ENCODE results near the gene JAKMIP1. TPM values are rescaled to one million over a fixed set of nuclear protein-coding genes. Genes with fewer than 3 reads are reported as not detected.
"Not testable (repeated sequence)": the region's sequence is repeated elsewhere in the genome, so short reads cannot be mapped to it uniquely, and the experiment has no call there.

Gene JAKMIP1
- total RNA-seq, 1 donor from 2014 or later = 0.29 TPM

DNA sequence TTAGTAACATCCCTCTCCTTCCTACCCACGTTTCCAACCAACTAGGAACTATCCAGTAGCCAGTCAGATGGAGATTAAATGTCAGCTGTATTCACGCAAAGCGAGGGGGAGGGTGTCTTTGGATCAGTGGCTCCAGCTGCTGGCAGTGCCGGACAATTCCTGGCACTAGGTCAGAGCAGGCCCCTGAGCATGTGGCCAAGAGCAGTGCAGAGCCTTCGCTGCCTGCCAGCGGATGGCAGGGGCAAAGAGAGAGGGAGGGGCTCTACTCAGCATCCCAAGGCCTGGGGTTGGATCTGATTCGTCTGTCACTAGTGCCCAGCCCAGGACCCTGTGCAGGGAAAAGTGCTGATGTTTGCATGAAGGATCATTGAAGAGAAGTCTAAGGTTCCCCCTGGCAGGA is 28.7 kb upstream of the JAKMIP1 start:
- no peak for DNase-seq (ENCODE audit: low spot score)

DNA sequence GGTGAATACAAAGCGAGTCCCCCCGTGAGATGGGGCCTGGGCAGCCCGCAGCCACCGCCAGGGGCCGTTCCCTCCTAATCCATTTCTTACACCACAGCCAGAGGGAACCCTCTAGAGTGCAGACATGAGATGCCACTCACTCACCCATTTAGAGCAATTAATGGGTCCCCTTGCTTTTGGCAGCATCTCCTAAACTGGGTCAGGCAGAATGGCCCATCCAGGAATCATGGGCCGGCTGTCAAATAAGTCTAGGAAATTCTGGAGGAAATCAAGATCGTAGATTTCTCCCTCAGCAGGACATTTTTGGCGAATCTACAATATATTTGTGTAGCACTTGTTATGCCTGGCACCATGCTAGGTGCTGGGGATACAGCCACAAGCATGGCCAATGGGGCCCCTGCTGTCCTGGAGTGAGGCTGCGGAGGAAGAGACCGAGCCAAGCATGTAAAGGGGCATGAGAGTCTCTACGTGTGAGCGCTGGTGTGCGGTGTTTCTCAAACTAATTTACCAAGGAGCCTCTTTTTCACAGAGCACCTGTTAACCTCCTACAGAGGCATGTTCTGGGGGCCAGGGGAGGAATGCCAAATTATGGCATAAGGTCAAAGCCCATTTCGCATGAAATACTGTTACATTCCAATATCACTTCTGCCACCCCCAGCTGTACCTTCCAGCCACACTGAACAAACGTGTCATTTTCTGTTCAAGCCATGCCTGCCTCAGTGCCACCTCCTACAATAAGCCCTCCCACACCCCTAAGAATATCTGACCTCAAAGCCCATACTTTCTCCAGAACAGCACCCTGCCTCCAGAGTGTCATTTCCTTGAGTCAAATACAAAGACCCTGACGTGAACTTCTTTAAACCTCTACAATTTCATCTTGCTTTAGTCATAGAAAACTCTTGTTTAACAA is 28.1 kb upstream of the JAKMIP1 start:
- DNase-seq (ENCODE audit: low spot score) = no peak

DNA sequence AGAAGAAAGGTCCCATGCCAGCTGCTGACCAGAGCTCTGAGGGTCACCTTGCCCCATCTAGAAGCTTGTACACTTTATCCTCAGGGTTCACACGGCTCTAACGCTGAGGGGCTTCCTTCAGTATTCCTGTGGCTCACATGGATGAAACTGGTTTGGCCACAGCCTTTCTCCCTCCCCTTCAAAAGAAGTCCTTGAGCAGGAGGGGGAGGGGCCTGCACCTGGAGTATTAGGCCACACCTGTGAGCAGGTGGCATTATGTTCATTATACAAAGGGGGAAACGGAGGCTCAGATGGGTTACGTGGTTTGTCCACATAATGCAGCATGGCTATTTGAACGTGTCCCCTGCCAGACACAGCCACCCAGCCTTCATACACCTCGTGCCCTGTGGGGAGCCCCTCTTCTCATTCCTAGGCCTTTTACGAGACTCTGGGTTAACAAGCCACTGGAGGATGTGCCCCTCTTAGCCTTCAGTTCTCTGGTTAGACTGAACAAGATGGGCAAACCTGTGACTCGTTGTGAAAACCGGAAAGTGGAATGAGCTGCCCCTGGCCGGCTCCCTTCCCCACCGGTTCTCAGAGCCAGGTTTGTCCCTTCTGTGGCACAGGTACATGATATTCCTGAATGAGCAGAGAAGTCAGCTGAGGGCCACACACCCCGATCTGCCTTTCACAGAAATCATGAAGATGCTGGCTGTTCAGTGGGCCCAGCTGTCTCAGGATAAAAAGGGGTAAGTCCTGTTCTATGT is 27.2 kb upstream of the JAKMIP1 start:
- no peak for DNase-seq (ENCODE audit: low spot score)

DNA sequence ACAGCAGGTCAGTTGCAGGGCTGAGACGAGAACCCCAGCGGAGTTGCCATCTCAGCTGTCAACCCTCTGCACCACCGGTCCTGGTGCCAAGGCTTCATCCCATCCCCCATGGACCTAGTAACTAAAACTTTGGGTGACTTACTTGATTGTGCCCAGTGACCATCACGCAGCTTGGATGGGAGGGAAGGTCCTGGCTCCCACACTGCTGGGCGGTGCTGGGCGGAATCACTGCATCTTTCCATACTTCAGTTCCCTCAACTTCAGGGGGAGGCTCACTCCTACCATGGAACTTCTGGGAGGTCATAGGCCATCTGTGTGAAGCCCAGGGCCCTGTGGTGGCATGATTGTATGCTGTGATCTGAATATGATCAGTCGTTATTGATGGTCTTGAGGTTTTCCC is 26.2 kb upstream of the JAKMIP1 start:
- DNase-seq (ENCODE audit: low spot score) = no peak

DNA sequence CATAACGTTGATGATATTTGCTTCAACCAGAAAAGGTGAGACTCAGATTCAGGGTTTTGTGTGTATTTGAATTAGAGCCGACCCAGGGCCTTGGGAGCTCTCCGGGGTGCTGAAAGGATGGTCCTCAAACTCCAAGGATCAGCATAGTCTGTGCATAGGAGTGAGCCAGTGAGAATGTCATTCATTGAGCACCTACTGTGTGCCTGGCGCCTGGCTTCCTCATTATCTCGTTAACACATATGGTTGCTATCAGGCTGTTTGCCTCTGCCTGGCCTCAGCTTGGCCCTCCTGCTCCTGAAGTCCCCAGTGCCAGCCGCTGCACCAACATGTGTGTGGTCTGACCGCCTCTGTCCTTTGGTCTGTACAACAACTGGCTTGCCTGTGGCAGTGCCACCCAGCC is 25.1 kb upstream of the JAKMIP1 start:
- DNase-seq (ENCODE audit: low spot score) = no peak

DNA sequence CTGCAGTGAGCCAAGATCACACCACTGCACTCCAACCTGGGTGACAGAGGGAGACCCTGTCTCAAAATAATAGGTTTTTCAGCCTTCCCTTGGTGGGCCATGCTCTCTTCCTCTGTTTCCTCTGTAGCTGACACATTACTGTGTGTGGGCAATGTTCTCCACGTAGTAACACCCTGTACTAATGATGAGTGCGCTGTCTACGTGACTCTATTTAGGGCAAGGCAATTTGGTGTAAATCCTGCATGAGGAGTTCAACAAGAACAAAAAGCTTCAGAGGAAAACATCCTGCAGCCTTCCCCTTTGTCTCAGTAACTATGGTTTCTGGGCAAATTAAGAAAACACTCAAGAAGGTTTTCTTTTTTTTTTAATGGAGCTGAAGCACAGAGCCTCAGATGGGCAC is 24.4 kb upstream of the JAKMIP1 start:
- DNase-seq (ENCODE audit: low spot score) = no peak

DNA sequence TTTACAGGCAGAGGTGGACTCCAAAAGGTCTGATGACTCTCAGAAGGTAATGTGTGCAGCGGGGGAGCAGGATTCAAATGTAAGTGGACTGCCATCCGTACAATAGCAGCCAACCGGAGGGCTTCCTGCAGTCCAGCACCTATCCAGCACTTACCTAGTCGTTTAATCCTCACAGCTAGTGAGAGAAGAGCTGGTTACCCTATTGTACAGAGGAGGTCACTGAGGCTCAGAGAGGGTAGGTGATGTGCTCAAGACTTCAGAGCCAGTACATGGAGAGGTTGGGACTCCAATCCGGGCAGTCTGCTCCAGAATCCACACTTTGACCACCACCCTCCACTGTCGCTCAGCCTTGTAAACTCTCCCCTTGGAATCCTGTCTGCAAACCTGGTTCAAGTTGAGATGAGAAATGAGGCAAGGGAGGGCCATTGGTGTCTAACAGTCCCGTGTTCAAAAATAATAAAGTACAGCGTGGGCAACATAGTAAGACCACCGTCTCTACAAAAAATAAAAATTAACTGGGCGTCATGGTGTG is 22.5 kb upstream of the JAKMIP1 start:
- DNase-seq (ENCODE audit: low spot score) = no peak

DNA sequence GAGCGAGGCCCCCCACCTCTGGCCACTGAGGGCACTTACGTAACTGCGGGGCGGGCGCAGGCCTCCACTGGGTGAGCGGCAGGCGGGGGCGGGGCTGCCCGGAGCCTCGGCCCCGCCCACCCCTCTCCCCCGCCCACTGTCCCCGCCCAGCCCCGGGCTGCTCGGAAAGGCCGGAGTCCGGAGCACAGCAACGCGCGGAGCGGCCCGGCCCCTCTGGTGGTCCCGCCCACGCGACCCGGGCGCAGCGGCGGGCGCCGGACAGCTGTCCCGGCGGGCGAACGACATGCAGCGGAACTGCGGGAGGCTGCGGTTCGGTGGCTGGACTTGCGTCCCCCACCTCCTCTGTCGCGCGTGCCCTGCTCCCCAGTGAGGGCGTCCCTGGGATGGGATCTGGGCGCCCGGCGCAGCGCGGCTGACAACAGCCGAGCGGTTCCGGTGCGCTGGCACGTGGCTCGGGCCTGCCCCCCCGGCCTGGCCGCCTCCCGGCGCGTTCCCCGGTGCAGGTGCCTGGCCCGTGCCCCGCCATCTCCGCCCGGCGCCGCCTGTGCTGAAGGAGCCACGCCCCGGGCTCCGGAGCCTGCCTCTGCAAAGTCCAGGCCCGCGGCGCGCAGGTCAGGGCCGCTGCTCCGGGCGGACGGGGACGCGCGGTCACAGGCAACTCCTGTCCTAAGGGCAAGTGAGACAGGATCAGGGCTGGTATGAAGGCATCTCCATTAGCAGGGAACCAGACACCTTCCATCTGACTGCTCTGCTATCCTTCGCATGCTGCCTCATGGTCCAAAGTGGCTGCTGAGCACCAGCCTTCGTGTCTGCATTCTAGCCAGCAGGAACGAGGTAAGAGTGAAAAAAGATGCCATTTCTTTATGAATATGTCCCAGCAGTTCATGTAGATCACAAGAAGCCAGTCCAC is 21.8 kb upstream of the JAKMIP1 start:
- no peak for DNase-seq (ENCODE audit: low spot score)

DNA sequence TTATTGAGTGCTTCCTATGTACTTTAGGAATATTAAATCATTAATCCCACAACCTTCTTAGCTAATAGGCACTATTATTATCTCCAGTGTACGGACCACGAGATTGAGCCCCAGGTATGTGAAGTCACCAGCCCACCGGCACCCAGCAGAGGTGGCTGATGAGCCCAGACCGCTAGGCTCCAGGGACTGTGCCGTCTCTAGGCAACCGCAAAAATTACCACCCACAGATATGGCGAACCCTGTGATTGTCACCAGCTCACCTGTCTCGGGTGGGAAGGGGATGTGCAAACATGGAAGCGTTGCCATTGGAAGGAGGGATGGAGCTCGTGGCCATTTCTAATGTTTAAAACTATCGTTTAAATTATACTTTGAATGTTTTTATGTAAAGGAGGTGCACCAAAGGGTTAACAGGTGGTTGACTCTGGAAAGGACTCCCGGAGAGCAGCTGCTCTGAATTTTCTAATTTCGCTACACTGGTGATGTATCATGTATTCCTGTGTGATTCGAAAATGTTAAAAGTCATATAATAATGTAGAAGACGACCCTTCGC is 21.0 kb upstream of the JAKMIP1 start:
- no peak for DNase-seq (ENCODE audit: low spot score)

DNA sequence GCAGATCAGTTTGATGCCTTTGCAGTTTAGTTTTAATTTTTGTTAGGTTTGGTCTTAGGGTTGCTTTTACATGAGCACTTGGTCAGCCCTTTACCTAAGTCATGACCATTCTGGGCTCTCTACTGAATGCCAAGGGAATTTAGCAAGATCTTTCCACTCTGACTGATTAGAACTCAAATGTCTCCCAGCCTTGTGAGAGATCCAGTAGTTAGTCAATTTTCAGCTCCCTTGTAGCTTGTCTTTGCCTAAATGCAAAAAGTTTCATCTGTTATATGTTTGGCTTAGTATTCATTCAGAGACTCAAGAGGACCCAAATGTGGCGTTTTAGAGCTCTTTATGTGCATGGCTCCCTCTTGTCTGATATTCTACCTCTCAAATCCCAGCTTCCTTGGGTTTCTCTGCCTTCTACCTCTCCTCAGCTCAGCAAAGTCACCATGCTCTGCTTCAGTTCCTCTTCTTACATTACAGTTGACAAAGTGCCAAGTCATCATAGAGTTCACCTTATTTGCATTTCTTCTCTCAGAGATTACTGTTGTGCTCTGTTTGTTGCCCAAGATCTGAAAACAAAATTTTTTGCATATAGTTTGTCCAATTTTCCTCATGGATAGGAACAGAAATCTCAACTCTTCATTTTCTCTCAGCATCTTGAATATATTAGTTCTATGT is 17.5 kb upstream of the JAKMIP1 start:
- DNase-seq (ENCODE audit: low spot score) = no peak

DNA sequence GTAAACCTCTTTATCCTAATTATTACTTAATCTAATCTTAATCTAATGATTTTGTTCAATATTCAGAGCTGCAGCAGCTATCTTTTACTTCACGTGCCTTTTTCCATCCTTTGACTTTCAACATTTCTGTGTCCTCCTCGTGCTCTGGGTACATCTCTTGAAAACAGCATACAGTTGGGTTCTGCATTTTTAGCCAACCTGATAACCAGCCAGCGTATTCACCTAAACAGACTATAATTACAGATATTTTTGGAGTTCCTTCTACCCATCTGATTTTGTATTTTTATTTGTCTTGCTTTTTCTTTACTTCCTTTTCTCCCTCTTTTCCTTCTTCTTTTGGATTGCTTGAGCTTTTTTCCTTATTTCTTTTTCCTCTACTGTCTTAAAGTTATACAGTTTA is 16.2 kb upstream of the JAKMIP1 start:
- DNase-seq (ENCODE audit: low spot score) = no peak

DNA sequence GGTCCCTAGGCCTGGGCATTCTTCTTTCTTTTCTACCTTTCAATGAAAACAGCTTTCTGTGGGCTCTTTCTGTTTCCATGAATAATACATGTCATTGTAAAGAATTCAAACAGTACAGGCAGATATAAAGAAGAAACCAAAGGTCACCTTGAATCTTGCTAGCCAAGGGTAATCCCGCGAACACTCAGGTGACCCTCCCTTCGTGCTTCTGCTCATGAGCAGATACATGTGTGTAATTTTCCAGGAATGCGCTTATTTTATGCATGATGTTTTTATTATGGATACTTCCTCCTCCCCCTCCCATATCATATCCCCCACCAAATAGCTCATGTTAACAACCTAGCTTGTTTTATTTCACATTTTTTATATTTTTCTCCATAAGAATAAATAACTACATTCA is 9.6 kb upstream of the JAKMIP1 start:
- no peak for DNase-seq (ENCODE audit: low spot score)

DNA sequence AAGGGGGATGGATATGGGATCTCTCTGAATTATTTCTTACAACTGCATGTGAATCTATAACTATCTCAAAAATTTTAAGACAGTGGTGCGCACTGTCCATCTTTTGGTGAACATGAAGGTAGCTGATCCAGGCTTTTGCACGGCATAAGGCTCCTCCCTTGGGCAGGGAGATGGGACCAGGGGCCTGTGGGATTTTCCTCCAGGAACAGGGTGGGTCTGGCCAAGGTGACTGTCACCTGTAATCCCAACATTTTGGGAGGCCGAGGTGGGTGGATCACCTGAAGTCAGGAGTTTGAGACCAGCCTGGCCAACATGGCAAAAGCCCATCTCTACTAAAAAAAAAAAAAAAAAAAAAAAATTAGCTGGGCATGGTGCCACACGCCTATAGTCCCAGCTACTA is 8.9 kb upstream of the JAKMIP1 start:
- not testable (repeated sequence) for DNase-seq (ENCODE audit: low spot score)

DNA sequence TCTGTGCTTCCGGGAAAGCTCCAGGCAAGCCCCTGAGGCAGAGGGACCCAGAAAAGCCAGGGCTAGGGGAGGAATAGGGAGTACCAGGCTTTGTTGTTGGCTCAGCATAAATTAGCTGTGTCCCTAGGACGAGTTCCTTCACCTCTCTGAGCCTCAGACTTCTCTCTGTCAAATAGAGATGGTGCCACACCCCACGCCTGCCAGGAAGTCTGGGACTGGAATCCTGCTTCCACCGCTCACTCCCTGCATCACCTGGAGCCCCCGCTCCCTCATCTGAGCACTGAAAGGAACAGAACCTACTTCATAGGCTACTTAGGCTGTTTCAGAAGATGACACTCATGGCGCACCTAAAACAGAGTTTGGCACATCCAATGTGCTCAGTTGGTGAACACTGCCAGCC is 8.1 kb upstream of the JAKMIP1 start:
- no peak for DNase-seq (ENCODE audit: low spot score)

DNA sequence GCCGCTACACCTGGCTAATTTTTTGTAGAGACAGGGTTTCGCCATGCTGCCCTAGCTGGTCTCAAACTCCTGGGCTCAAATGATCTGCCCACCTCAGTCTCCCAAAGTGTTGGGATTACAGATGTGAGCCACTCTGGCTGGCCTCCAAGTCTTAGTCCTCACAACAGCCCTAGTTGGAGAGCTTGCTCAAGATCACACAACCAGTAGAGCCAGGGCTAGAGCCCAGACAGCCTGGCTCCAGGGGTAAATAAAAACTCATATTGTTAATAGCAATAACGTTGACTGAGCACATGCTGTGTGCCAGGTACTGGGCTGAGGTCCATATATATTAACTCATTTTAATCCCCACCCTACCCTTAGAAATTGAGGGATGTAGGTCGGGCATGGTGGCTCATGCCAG is 7.3 kb upstream of the JAKMIP1 start:
- DNase-seq (ENCODE audit: low spot score) = no peak

DNA sequence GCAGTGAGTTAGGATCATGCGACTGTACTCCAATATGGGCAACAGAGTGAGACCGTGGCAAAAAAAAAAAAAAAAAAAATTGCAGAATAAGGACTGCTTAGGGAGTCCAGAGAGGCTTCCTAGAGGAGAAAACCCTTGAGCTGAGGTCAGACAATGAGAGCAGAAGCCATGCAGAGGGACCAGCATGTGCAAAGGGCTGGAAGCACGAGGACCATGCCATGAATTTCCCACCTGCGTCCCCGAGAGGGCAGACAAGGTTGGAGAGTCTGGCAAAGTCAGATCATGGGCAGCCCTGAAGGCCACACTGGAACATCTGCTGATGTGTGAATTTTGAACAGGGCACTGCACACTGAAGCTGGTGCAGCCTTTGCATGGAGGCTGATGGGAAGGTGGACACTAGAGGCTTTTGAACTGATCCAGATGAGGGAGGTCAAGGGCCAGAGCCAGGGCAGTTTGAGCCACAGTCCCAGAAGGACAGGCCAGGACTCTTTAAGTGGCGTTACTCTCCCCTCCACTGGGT is 6.5 kb upstream of the JAKMIP1 start:
- DNase-seq (ENCODE audit: low spot score) = no peak

DNA sequence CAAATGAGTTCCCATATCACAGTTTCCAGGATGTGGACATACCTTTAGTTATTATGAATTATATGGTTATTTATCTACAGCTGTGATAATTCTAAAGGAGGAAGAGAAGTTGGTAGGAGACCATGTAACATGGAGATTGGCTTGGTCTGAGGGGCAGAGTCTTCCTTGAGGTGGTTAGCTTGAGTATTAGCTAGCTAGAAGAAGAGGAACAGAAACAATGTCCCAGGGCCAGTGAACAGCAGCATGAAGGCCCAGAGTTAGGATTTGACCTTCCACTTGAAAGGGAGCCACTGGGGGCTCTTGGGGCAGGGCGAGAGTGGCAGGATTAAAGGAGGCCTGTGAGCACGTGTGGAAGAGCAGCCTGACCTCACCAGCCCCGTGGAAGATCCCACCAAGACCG is 5.6 kb upstream of the JAKMIP1 start:
- DNase-seq (ENCODE audit: low spot score) = no peak

DNA sequence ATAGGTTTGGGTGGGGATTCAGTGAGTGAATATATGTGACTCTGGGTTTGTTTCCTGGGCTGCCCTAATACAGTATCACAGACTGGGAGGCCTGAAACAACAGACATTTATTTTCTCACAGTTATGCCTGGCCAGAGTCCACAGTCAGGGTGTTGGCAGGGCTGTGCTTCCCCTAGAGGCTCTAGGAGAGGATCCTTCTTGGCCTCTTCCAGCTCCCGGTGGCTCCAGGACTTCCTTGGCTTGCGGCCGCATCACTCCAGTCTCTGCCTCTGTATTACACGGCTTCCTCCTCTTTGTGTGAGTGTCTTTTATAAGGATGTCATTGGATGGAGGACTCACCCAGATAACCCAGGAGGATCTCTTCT is 5.2 kb upstream of the JAKMIP1 start:
- no peak for DNase-seq (ENCODE audit: low spot score)

DNA sequence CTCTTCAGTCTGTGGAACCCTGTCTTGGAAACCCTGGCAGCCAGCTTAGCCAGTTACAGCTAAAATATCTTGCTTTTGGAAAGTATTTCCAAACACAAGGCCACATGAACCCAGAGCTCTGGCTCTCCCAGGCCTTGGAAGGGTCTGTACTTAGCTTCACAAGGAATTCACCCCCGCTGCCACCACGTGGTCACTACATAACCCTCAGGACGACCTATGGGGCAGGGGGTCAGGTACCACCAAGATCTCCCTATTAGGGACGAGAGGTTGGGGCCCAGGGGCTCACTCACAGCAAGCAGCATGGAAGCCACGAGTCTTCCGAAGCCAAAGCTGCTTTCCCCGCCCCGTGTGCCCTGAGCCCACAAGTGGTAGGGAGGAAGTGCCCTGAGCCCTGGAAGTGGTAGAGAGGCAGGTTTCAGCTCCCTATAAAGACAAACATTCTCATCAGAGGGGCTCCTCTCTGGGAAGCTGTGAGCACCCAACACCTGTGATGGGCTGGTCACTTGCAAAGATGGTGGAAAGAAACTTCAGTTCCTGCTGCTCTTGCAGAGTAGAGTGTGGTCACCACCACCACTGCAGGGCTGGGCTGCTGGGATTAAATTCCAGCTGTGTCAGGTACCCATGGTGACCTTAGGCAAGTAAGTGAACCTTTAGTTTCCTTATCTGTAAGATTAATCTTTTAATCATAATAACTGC is 4.7 kb upstream of the JAKMIP1 start:
- no peak for DNase-seq (ENCODE audit: low spot score)

DNA sequence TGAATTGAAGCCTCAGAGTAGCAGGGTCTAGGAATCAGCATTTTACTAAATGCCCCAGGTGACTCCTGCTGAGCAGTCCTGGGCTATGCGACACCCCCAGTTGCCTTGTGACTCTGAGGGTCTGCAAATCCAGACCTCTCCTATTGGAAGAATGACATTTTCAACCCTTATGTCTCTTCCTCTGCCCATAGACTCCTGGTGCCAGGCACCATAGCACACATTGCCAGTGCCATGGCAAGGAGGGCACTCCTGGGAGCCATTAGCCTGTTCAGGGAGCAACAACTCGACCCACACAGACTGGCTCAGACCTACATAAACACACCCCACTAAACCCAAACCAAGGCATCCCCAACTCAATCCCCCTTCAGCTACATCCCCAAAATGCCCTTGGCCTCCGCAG is 3.7 kb upstream of the JAKMIP1 start:
- no peak for DNase-seq (ENCODE audit: low spot score)

All from ureter (tissue), 1 donor.